RCC 7860 (cell line): ENCODE data around the gene IGLON5.
A peak's percentile ranks its signal among the peaks of the same experiment; 100 is the strongest.

Experiments used
- DNase-seq: peaks from one replicate; pipeline ENCODE4 v3.0.0-alpha.2; 2015; ENCODE audit warnings: low spot score
- FAIRE-seq: peaks from 2 replicates; lab custom pipeline; 2012; peaks lifted over from hg19 to GRCh38; lab: Jason Lieb, UNC

Gene IGLON5

GRCh38 chr19:51311351-51312257 is at the start of gene IGLON5:
Gene IGLON5 (plus strand): TSS chr19:51311644. CDS start chr19:51311848, 204 bp downstream.
- FAIRE-seq (no peak), DNase-seq (no peak)

GRCh38 chr19:51263808-51264207 is 47.6 kb upstream of the IGLON5 start:
- no peak for DNase-seq

GRCh38 chr19:51271067-51271466 is 40.4 kb upstream of the IGLON5 start:
- no peak for DNase-seq
- FAIRE-seq = no peak

More at GRCh38 chr19:51263808-51264207, 47.6 kb upstream of the IGLON5 start:
- FAIRE-seq = no peak

- FAIRE-seq (peak; percentile 77), DNase-seq (peak; percentile 45)
Measured at GRCh38 chr19:51272183-51272810, 39.1 kb upstream of the IGLON5 start.

- DNase-seq (peak; percentile 87), FAIRE-seq (peak; percentile 96)
Measured at GRCh38 chr19:51274049-51274770, 37.2 kb upstream of the IGLON5 start.

- no peak for FAIRE-seq
- DNase-seq = no peak
Measured at GRCh38 chr19:51277112-51277511, 34.3 kb upstream of the IGLON5 start.

- DNase-seq (no peak), FAIRE-seq (no peak)
Measured at GRCh38 chr19:51282335-51282734, 29.1 kb upstream of the IGLON5 start.

- no peak for DNase-seq
- no peak for FAIRE-seq
Measured at GRCh38 chr19:51285682-51286081, 25.8 kb upstream of the IGLON5 start.

- no peak for FAIRE-seq
Measured at GRCh38 chr19:51289635-51290034, 21.8 kb upstream of the IGLON5 start.

GRCh38 chr19:51292971-51293370 is 18.5 kb upstream of the IGLON5 start:
- no peak for FAIRE-seq
- no peak for DNase-seq

More at GRCh38 chr19:51289635-51290034, 21.8 kb upstream of the IGLON5 start:
- no peak for DNase-seq

GRCh38 chr19:51293571-51294210 is 17.8 kb upstream of the IGLON5 start:
- FAIRE-seq (no peak), DNase-seq (no peak)

GRCh38 chr19:51294211-51294976 is 17.1 kb upstream of the IGLON5 start:
- DNase-seq (peak; percentile 30), FAIRE-seq (no peak)

GRCh38 chr19:51294977-51295375 is 16.5 kb upstream of the IGLON5 start:
- no peak for FAIRE-seq
- DNase-seq = no peak

- no peak for FAIRE-seq
- DNase-seq = no peak
Measured at GRCh38 chr19:51295382-51296126, 15.9 kb upstream of the IGLON5 start.

- no peak for DNase-seq
- FAIRE-seq = no peak
Measured at GRCh38 chr19:51296336-51297093, 14.9 kb upstream of the IGLON5 start.

GRCh38 chr19:51297406-51297805 is 14.0 kb upstream of the IGLON5 start:
- FAIRE-seq (no peak), DNase-seq (no peak)

- DNase-seq = no peak
- FAIRE-seq = no peak
Measured at GRCh38 chr19:51301266-51301665, 10.2 kb upstream of the IGLON5 start.

GRCh38 chr19:51305479-51305878 is 6.0 kb upstream of the IGLON5 start:
- DNase-seq (no peak), FAIRE-seq (no peak)

- no peak for FAIRE-seq
- no peak for DNase-seq
Measured at GRCh38 chr19:51316688-51317087, 5.2 kb downstream of the IGLON5 start.
